Cortex of kidney (tissue), 1 donor: ENCODE measurements around the gene MT1A.

Experiments used
- DNase-seq: peaks from one replicate; lab custom pipeline; 2025; lab: John Stamatoyannopoulos, UW

MT1A gene

GRCh38 chr16:56679078-56679730 lies 40.7 kb downstream of the MT1A start:
- DNase-seq, result no peak

GRCh38 chr16:56679818-56680217 lies 41.4 kb downstream of the MT1A start:
- no peak for DNase-seq

DNA sequence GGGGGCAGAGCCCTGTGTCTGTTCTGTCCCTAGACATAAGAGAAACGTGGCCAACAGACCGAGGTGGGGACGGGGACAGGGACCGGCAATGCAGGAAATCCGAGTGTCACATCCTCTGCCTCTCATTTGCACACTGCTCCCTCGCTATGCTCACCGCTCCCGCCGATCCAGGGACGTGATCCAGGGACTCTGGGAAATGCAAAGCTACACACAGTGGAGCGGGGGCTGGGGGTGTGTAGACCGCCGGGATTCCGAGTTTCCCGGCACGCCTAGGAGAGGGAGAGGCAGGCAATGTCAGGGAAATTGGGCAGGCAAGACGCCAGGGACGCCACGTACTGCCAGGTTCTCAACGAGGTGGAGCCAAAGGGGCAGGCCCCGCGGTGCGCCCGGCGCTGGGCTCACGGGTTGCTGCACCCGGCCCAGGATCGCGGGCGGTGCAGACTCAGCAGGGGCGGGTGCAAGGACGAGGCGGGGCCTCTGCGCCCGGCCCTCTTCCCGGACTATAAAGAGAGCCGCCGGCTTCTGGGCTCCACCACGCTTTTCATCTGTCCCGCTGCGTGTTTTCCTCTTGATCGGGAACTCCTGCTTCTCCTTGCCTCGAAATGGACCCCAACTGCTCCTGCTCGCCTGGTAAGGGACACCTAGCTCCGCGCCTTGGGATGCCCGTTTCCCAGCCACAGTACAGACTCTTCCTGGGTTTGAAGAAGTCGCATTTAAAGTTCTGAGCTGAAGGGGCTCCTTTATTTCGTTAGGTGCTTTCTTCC lies 43.7 kb downstream of the MT1A start, which contains the start of gene MT1X:
MT1X (plus strand) TSS at position 532 of the 764 bp plus-strand sequence; CDS start at position 603, 71 bp downstream.
- peak; percentile 49 for DNase-seq

GRCh38 chr16:56682703-56683397 lies 44.4 kb downstream of the MT1A start:
- DNase-seq, result no peak

DNA sequence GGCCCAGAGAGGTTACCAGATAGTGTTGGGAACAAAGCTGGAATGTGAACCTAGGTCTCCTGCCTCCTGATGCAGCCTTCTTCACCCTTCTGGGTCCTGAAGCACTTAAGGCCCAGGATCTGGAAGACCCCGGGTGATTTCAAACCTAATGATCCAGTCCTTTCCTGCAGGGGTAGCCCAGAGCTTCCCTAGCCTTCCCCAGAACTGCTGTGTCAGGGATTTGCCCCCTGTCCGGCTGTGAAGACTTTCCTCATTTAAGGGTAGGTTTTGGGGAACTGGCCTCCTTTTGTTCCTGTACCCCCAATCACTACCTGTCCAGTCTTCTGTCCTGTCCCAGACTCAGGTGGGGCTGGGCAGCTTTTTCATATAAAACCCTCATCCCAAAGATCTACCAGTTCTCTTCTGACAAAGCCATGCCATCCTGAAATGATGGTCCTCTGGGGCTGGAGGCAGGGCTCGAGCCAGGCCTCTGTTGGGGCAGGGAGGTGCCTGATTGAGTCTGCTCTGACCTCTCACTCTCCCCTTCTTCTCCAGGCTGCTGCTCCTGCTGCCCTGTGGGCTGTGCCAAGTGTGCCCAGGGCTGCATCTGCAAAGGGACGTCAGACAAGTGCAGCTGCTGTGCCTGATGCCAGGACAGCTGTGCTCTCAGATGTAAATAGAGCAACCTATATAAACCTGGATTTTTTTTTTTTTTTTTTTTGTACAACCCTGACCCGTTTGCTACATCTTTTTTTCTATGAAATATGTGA lies 45.1 kb downstream of the MT1A start:
- DNase-seq, result no peak

DNA sequence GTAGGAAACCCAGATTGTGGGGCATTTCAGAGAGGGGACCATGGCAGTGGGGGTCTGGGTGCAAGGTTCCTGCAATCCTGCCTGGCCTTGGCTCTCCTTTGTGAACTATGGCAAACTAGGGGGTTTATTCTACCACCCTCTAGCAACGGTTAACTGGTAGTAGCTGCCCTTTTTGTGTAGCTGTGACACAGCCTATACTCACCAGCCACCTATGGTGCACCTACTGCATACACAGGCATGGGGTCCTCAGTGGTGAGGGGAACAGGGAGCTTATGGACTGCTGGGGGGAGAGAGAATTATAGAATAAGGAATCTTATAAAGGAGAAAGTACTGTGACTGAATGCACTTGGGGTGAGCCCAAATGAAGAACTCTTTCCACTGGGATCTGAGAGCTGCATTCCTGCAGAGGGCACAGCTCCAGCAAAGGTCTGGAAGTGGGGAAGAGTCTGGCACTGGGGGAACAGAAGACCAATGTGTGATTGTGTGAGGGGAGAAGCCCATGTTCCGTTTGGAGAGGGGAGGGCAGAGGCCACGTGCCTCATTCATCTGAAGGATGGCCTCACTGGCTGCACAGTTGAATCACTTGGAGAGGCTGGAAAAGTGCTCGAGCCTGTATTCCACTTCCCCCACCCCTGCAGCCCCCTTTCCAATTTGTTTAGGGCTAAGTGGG lies 45.9 kb downstream of the MT1A start:
- DNase-seq, result no peak

- DNase-seq, result no peak
Observed at GRCh38 chr16:56684926-56685590, 46.6 kb downstream of the MT1A start.

DNA sequence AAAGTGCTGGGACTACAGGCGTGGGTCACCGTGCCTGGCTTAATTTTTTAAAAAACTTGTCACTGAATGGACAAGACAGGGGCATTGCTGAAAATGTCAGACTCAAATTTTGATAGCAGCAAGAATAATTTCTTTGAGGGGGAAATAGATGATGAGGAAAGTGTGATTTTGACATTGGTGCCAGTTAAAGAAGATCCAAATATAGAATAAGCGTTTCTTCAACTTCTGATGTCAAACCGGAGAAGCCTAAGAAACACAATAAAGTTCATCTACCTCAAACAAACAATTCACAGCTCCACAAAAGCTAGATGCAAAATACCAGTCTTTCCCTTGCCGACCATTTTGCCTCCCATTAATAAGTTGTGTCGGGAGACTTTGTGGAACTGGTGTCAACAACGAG lies 48.3 kb downstream of the MT1A start:
- no peak for DNase-seq

DNA sequence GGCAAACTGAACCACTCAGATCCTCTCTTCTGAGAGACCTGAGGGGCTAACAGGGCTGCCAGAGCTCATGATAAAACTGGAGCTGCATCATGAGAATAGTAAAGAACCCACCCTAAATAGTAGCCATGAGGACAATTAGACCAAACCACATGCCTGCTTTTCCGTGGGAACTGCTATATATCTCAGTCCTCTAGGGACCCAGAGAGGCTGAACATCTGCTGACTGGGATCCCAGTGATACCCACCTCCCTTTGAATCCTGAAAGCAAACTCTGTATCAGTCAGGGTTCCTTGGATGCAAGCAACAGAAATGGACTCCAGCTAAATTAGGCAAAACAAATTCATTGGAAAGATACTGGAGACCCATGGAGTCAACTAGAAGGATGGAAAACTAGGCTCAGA lies 50.3 kb downstream of the MT1A start:
- DNase-seq, result no peak

GRCh38 chr16:56689171-56689570 lies 50.7 kb downstream of the MT1A start:
- no peak for DNase-seq
